HCT116 (cell line): ENCODE results near the gene RASGEF1C. TPM values are rescaled to one million over a fixed set of nuclear protein-coding genes. Genes with fewer than 3 reads are reported as not detected.

Experiments
- ATAC-seq: fragments of 200-7000 bp; cut with Tn5 transposase; 2 replicates; pipeline ENCODE4 v1.9.1; 2020; ENCODE audit warnings: mild to moderate bottlenecking, moderate library complexity
- BruUV-seq: library from RNA; stranded (reverse); fragments of 400-500 nt; replicated peaks from 2 replicates; lab custom pipeline; 2021; lab: Mats Ljungman, UMichigan
- CTCF ChIA-PET: fragments of 300-600 bp; sonication (Branson Sonifier 250); formaldehyde crosslinking; loops from one replicate; lab custom pipeline; 2021; ENCODE audit warnings: antibody characterized with exemption; lab: Charles Lee
- POLR2A ChIA-PET: fragments of 300-600, 350-600 bp; sonication (Branson Sonifier 250); formaldehyde crosslinking; loops from one replicate; lab custom pipeline; 2021; ENCODE audit warnings: antibody characterized with exemption; lab: Charles Lee
- RAD21 ChIA-PET, 2 experiments: fragments of 300-600 bp; sonication (Branson Sonifier 250); formaldehyde crosslinking; loops; one replicate each; lab custom pipeline; 2023; ENCODE audit warnings: low total read pairs in 2 of 2; ENCODE audit not compliant: uncharacterized antibody in 2 of 2, unreplicated experiment in 2 of 2, low non-redundant PET in 1 of 2; lab: Charles Lee
- DNase-seq: peaks from one replicate; pipeline ENCODE4 v3.0.0-alpha.2; 2010; ENCODE audit warnings: low read depth, low spot score
- H2AFZ ChIP-seq: fragments of 200-600 bp; shearing (Covaris generic), sonication (generic); 2 replicates; pipeline ENCODE4 v1.6.1; 2017; ENCODE audit warnings: low read depth, mixed run types, mixed read lengths, antibody characterized with exemption, low read length; ENCODE audit not compliant: poor library complexity, severe bottlenecking
- H3K27ac ChIP-seq: 2 replicates; pipeline ENCODE4 v1.5.1; 2012; ENCODE audit warnings: low read depth, low read length
- H3K27me3 ChIP-seq: fragments of 200-600 bp; sonication (generic); 2 replicates; pipeline ENCODE4 v1.6.1; 2016; ENCODE audit warnings: mixed run types, low read length, mixed read lengths; ENCODE audit not compliant: insufficient read depth
- H3K36me3 ChIP-seq, 2 experiments: fragments of 200-500 bp in 1 of 2; fragments of 200-600 bp in 1 of 2; sonication (Bioruptor generic) in 1 of 2; sonication (generic) in 1 of 2; 2 replicates each; pipeline versions ENCODE4 v1.5.1 to v1.6.1; 2014 to 2016; ENCODE audit warnings: low read length in 2 of 2, inconsistent platforms in 1 of 2, mixed read lengths in 1 of 2, mixed run types in 1 of 2; ENCODE audit not compliant: insufficient read depth in 2 of 2, control insufficient read depth in 1 of 2
- H3K4me1 ChIP-seq, 2 experiments: fragments of 200-600 bp in 1 of 2; sonication (generic) in 1 of 2; 2 replicates each; pipeline versions ENCODE4 v1.5.1 to v1.6.1; 2012 to 2017; ENCODE audit warnings: low read length in 2 of 2, inconsistent platforms in 1 of 2, mild to moderate bottlenecking in 1 of 2, mixed read lengths in 1 of 2, mixed run types in 1 of 2, moderate library complexity in 1 of 2; ENCODE audit not compliant: insufficient read depth in 2 of 2, control insufficient read depth in 1 of 2
- H3K4me2 ChIP-seq: fragments of 200-600 bp; sonication (generic); 2 replicates; pipeline ENCODE4 v1.6.1; 2017; ENCODE audit warnings: mixed run types, low read length, mixed read lengths
- H3K4me3 ChIP-seq, 2 experiments: fragments of 200-600 bp in 1 of 2; sonication (generic) in 1 of 2; replicated peaks in 1 of 2; 2 replicates each; pipeline ENCODE4 v1.5.1; 2011 to 2016; ENCODE audit warnings: low read length in 2 of 2, control low read depth in 1 of 2, low read depth in 1 of 2, mild to moderate bottlenecking in 1 of 2, mixed read lengths in 1 of 2, mixed run types in 1 of 2
- H3K79me2 ChIP-seq: fragments of 200-600 bp; sonication (generic); 2 replicates; pipeline ENCODE4 v1.6.1; 2017; ENCODE audit warnings: mild to moderate bottlenecking, mixed run types, low read length, moderate library complexity, mixed read lengths; ENCODE audit not compliant: insufficient read depth
- H3K9ac ChIP-seq: fragments of 200-600 bp; sonication (generic); 2 replicates; pipeline ENCODE4 v1.6.1; 2016; ENCODE audit warnings: low read length, mixed read lengths
- H3K9me2 ChIP-seq: fragments of 200-600 bp; sonication (generic), shearing (Covaris generic); 2 replicates; pipeline ENCODE4 v1.6.1; 2017; ENCODE audit warnings: mixed run types, mild to moderate bottlenecking, moderate library complexity; ENCODE audit not compliant: insufficient read depth
- H3K9me3 ChIP-seq, 2 experiments: fragments of 200-500 bp in 1 of 2; fragments of 200-600 bp in 1 of 2; sonication (Bioruptor generic) in 1 of 2; sonication (generic) in 1 of 2; 2 replicates each; pipeline ENCODE4 v1.6.1; 2014 to 2017; ENCODE audit warnings: low read length in 2 of 2, mixed read lengths in 2 of 2, inconsistent platforms in 1 of 2, low read depth in 1 of 2, mild to moderate bottlenecking in 1 of 2, mixed run types in 1 of 2, moderate library complexity in 1 of 2; ENCODE audit not compliant: control insufficient read depth in 1 of 2, insufficient read depth in 1 of 2
- H4K20me1 ChIP-seq: fragments of 200-600 bp; sonication (generic), shearing (Covaris generic); 2 replicates; pipeline ENCODE4 v1.6.1; 2017; ENCODE audit warnings: mixed run types, mild to moderate bottlenecking, moderate library complexity; ENCODE audit not compliant: insufficient read depth
- CTCF ChIP-seq, 3 experiments: fragments of 200-600 bp in 1 of 3; sonication (generic) in 1 of 3; IDR thresholded peaks in 2 of 3; conservative IDR thresholded peaks in 1 of 3; 2 replicates each; pipeline ENCODE4 v1.5.1; 2012 to 2017; ENCODE audit warnings: low read depth in 2 of 3, low read length in 2 of 3, antibody characterized with exemption in 1 of 3, borderline replicate concordance in 1 of 3, control low read depth in 1 of 3, mild to moderate bottlenecking in 1 of 3, mixed read lengths in 1 of 3, mixed run types in 1 of 3, moderate library complexity in 1 of 3; ENCODE audit not compliant: insufficient read depth in 1 of 3
- ELF1 ChIP-seq: IDR thresholded peaks from 2 replicates; pipeline ENCODE4 v1.6.1; 2012; ENCODE audit warnings: low read depth, borderline replicate concordance
- MAX ChIP-seq: IDR thresholded peaks from 2 replicates; pipeline ENCODE4 v1.6.1; 2012
- RAD21 ChIP-seq: IDR thresholded peaks from 2 replicates; pipeline ENCODE4 v1.6.1; 2012; ENCODE audit warnings: low read depth, mild to moderate bottlenecking
- SP1 ChIP-seq: IDR thresholded peaks from 2 replicates; pipeline ENCODE4 v1.6.1; 2012; ENCODE audit warnings: low read depth
- SRF ChIP-seq: IDR thresholded peaks from 2 replicates; pipeline ENCODE4 v1.6.1; 2012; ENCODE audit warnings: low read depth
- TCF7L2 ChIP-seq: IDR thresholded peaks from 2 replicates; pipeline ENCODE4 v1.7.0; 2011; ENCODE audit warnings: borderline replicate concordance, inconsistent platforms; ENCODE audit not compliant: insufficient read depth, insufficient read length; ENCODE audit errors: extremely low read depth
- ZNF274 ChIP-seq: fragments of 200-500 bp; sonication (Bioruptor generic); IDR thresholded peaks from 2 replicates; pipeline ENCODE4 v1.6.1; 2014; ENCODE audit warnings: mild to moderate bottlenecking, low read depth, low read length, inconsistent platforms
- intact Hi-C: fragments of 100-400 bp; cut with micrococcal nuclease; formaldehyde crosslinking; loops from 2 replicates; pipeline ENCODE4 v1.10.0; 2022
- total RNA-seq: library from RNA; stranded (reverse); gene quantifications from one replicate; pipeline ENCODE4 v1.2.1, GENCODE V29; 2021; ENCODE audit not compliant: unreplicated experiment

Gene RASGEF1C
- total RNA-seq, 1 experiment from 2014 or later, result 1.2 TPM

- ChIA-PET POLR2A (no interaction called here), CTCF (no interaction called here), RAD21 (no interaction called here)
- H3K4me3 ChIP-seq, result no peak overlapping the region
- H3K9me3 ChIP-seq, result no peaks in the 10 kb centered on the region
- DNase-seq (no peak), ATAC-seq (no peak)
- no peak overlapping the region for H3K9ac ChIP-seq
- H3K27me3 ChIP-seq, result no peaks in the 10 kb centered on the region
- H3K27ac ChIP-seq, result no peak overlapping the region
- no peak overlapping the region for H3K4me2 ChIP-seq
- no peaks in the 10 kb centered on the region for H3K79me2 ChIP-seq
- no peaks in the 10 kb centered on the region for H4K20me1 ChIP-seq
- H2AFZ ChIP-seq, result no peak overlapping the region
- H3K9me2 ChIP-seq, result no peaks in the 10 kb centered on the region
- TF ChIP-seq ELF1 (no peak), ZNF274 (no peak), MAX (no peak), SRF (no peak)
- no TSS peak for BruUV-seq
- no peaks in the 10 kb centered on the region for H3K36me3 ChIP-seq
- intact Hi-C loops, result loop anchor here (1.0 to 10.0 kb wide), 7 partner anchors 81 to 544 kb away; partner anchors contain the start of genes MAPK9 and RASGEF1C
- peaks cover 0 to 9% of the 10 kb centered on the region in 2 experiments; a peak in 1 of 4 replicates for H3K4me1 ChIP-seq
Observed at GRCh38 chr5:180127682-180128670, 81.0 kb downstream of the RASGEF1C start.

- Histone ChIP-seq H3K4me1 (peaks cover 0 to 9% of the 10 kb centered on the region in 2 experiments; a peak in 1 of 4 replicates), H3K79me2 (no peaks in the 10 kb centered on the region), H3K4me2 (peak overlapping the region; percentile 48), H4K20me1 (no peaks in the 10 kb centered on the region), H3K4me3 (no peak overlapping the region), H3K27ac (no peak overlapping the region), H3K27me3 (no peaks in the 10 kb centered on the region), H2AFZ (no peak overlapping the region), H3K9me2 (no peaks in the 10 kb centered on the region), H3K36me3 (no peaks in the 10 kb centered on the region), H3K9ac (no peak overlapping the region), H3K9me3 (no peaks in the 10 kb centered on the region)
- no TSS peak for BruUV-seq
- ChIA-PET RAD21 (no interaction called here), CTCF (no interaction called here), POLR2A (no interaction called here)
- TF ChIP-seq TCF7L2, result no peak
- no peak for TF ChIP-seq MAX
- no peak for TF ChIP-seq SP1
- TF ChIP-seq SRF, result no peak
- TF ChIP-seq CTCF (IDR thresholded peaks at IDR 0.05 in 2 of 3, conservative IDR thresholded peaks at IDR 0.05 in 1 of 3; ENCODE audit: borderline replicate concordance in 1 of 3, insufficient read depth in 1 of 3, low read depth in 2 of 3, low read length in 2 of 3), result peak; percentile 81 to 84 (median 83)
- TF ChIP-seq RAD21, result peak; percentile 86
- intact Hi-C loops, result loop anchor here (1.0 to 10.0 kb wide), 7 partner anchors 82 to 545 kb away; partner anchors contain the start of genes MAPK9 and RASGEF1C
- ATAC-seq, result peak; percentile 92
- DNase-seq, result no peak
Observed at GRCh38 chr5:180126716-180127681, 82.0 kb downstream of the RASGEF1C start.
